Osteocyte (in vitro differentiated cells): Measurements from ENCODE around the gene CHAF1A. TPM values are rescaled to one million over a fixed set of nuclear protein-coding genes. Genes with fewer than 3 reads are reported as not detected.

Source experiments
- DNase-seq: peaks from one replicate; pipeline ENCODE4 v3.0.0; 2021; ENCODE audit warnings: mixed read lengths; ENCODE audit not compliant: unreplicated experiment; ENCODE audit errors: extremely low spot score
- H3K27ac Mint-ChIP-seq: one replicate; pipeline ENCODE4 v1.8.0; 2021; ENCODE audit warnings: mild to moderate bottlenecking, mixed read lengths; ENCODE audit not compliant: unreplicated experiment
- H3K27me3 Mint-ChIP-seq: one replicate; pipeline ENCODE4 v1.8.0; 2021; ENCODE audit warnings: mixed read lengths; ENCODE audit not compliant: unreplicated experiment
- H3K36me3 Mint-ChIP-seq: one replicate; pipeline ENCODE4 v1.8.0; 2021; ENCODE audit warnings: mixed read lengths; ENCODE audit not compliant: unreplicated experiment
- H3K4me1 Mint-ChIP-seq: one replicate; pipeline ENCODE4 v1.8.0; 2021; ENCODE audit warnings: mixed read lengths; ENCODE audit not compliant: unreplicated experiment
- H3K4me3 Mint-ChIP-seq: one replicate; pipeline ENCODE4 v1.8.0; 2021; ENCODE audit warnings: mild to moderate bottlenecking, moderate library complexity, mixed read lengths; ENCODE audit not compliant: unreplicated experiment
- H3K9me3 Mint-ChIP-seq: one replicate; pipeline ENCODE4 v1.8.0; 2021; ENCODE audit warnings: mixed read lengths; ENCODE audit not compliant: unreplicated experiment
- CTCF ChIP-seq: fragments of 200-600 bp; sonication (generic); IDR thresholded peaks from 2 replicates; pipeline ENCODE4 v1.5.0; 2021; ENCODE audit warnings: antibody characterized with exemption, mild to moderate bottlenecking, moderate library complexity
- total RNA-seq: library from RNA; stranded (reverse); gene quantifications from 2 replicates; pipeline ENCODE4 v1.2.1, GENCODE V29; 2021

The CHAF1A gene
- total RNA-seq, 1 donor from 2014 or later = 9.7 TPM

GRCh38 chr19:4454747-4455718 is 52.6 kb downstream of the CHAF1A start:
- Mint-ChIP-seq H3K27ac (peak overlapping the region; percentile 47), H3K4me3 (peak overlapping the region; percentile 29), H3K36me3 (peaks cover 8% of the 10 kb centered on the region), H3K4me1 (peaks cover 25% of the 10 kb centered on the region), H3K27me3 (no peaks in the 10 kb centered on the region), H3K9me3 (no peaks in the 10 kb centered on the region)
- no peak for DNase-seq
- no peak for TF ChIP-seq CTCF

- no peak for TF ChIP-seq CTCF
- DNase-seq = no peak
Observed at GRCh38 chr19:4455719-4456475, 53.5 kb downstream of the CHAF1A start.

GRCh38 chr19:4456476-4456842 is 54.0 kb downstream of the CHAF1A start:
- no peak for TF ChIP-seq CTCF
- H3K27ac Mint-ChIP-seq = peak overlapping the region; percentile 97
- DNase-seq = no peak
- H3K27me3 Mint-ChIP-seq = no peaks in the 10 kb centered on the region
- peaks cover 25% of the 10 kb centered on the region for H3K4me1 Mint-ChIP-seq
- no peaks in the 10 kb centered on the region for H3K36me3 Mint-ChIP-seq
- peak overlapping the region; percentile 93 for H3K4me3 Mint-ChIP-seq
- no peaks in the 10 kb centered on the region for H3K9me3 Mint-ChIP-seq

More at GRCh38 chr19:4455719-4456475, 53.5 kb downstream of the CHAF1A start:
- H3K27me3 Mint-ChIP-seq = no peaks in the 10 kb centered on the region
- peaks cover 2% of the 10 kb centered on the region for H3K36me3 Mint-ChIP-seq
- peaks cover 25% of the 10 kb centered on the region for H3K4me1 Mint-ChIP-seq
- peak overlapping the region; percentile 97 for H3K27ac Mint-ChIP-seq
- H3K9me3 Mint-ChIP-seq = no peaks in the 10 kb centered on the region
- H3K4me3 Mint-ChIP-seq = peak overlapping the region; percentile 93

GRCh38 chr19:4456843-4457653 is 54.6 kb downstream of the CHAF1A start:
- Mint-ChIP-seq H3K27me3 (no peaks in the 10 kb centered on the region), H3K9me3 (no peaks in the 10 kb centered on the region), H3K4me3 (peak overlapping the region; percentile 93), H3K27ac (peak overlapping the region; percentile 97), H3K36me3 (no peaks in the 10 kb centered on the region), H3K4me1 (peaks cover 25% of the 10 kb centered on the region)
- no peak for DNase-seq
- TF ChIP-seq CTCF = no peak
